Endothelial cell (in vitro differentiated cells): ENCODE results near the gene GIPC1. TPM values are rescaled to one million over a fixed set of nuclear protein-coding genes. Genes with fewer than 3 reads are reported as not detected.

Source experiments
- DNase-seq: peaks from one replicate; pipeline ENCODE4 v3.0.0; 2021; ENCODE audit warnings: low spot score
- H3K27ac Mint-ChIP-seq: one replicate; pipeline ENCODE4 v1.8.0; 2021; ENCODE audit warnings: mixed read lengths, inconsistent platforms; ENCODE audit not compliant: unreplicated experiment
- H3K27me3 Mint-ChIP-seq: one replicate; pipeline ENCODE4 v1.8.0; 2021; ENCODE audit warnings: mild to moderate bottlenecking, moderate library complexity, mixed read lengths, inconsistent platforms; ENCODE audit not compliant: unreplicated experiment
- H3K36me3 Mint-ChIP-seq: one replicate; pipeline ENCODE4 v1.8.0; 2021; ENCODE audit warnings: mild to moderate bottlenecking, low read depth, mixed read lengths, inconsistent platforms; ENCODE audit not compliant: unreplicated experiment
- H3K4me1 Mint-ChIP-seq: one replicate; pipeline ENCODE4 v1.8.0; 2021; ENCODE audit warnings: mild to moderate bottlenecking, mixed read lengths, inconsistent platforms; ENCODE audit not compliant: unreplicated experiment
- H3K4me3 Mint-ChIP-seq: one replicate; pipeline ENCODE4 v1.8.0; 2021; ENCODE audit warnings: mild to moderate bottlenecking, mixed read lengths, inconsistent platforms; ENCODE audit not compliant: unreplicated experiment
- H3K9me3 Mint-ChIP-seq: one replicate; pipeline ENCODE4 v1.8.0; 2021; ENCODE audit warnings: mixed read lengths, inconsistent platforms; ENCODE audit not compliant: unreplicated experiment
- CTCF ChIP-seq: fragments of 200-600 bp; sonication (generic); IDR thresholded peaks from one replicate; pipeline ENCODE4 v1.5.0; 2021; ENCODE audit warnings: antibody characterized with exemption; ENCODE audit not compliant: unreplicated experiment
- total RNA-seq: library from RNA; stranded (reverse); fragmentation: NEBNext Ultra II Directional; extraction: Animal tissue kit (Norgen Biotek cat#: 25700); gene quantifications from one replicate; pipeline ENCODE4 v1.2.1, GENCODE V29; 2021; ENCODE audit not compliant: unreplicated experiment

The GIPC1 gene
- total RNA-seq, 1 donor from 2014 or later: 106 TPM

GRCh38 chr19:14450876-14451275 lies 45.1 kb downstream of the GIPC1 start:
- Mint-ChIP-seq H3K27me3 (peaks cover 6% of the 10 kb centered on the region), H3K9me3 (no peaks in the 10 kb centered on the region), H3K36me3 (peaks cover 43% of the 10 kb centered on the region), H3K27ac (no peak overlapping the region), H3K4me3 (peak overlapping the region; percentile 37), H3K4me1 (no peaks in the 10 kb centered on the region)
- no peak for DNase-seq
- TF ChIP-seq CTCF: no peak

GRCh38 chr19:14450168-14450874 lies 45.6 kb downstream of the GIPC1 start:
- H3K4me3 Mint-ChIP-seq: peak overlapping the region; percentile 73
- DNase-seq: peak; percentile 61
- no peak for TF ChIP-seq CTCF
- no peaks in the 10 kb centered on the region for H3K4me1 Mint-ChIP-seq
- H3K27ac Mint-ChIP-seq: peak overlapping the region; percentile 42
- H3K9me3 Mint-ChIP-seq: no peaks in the 10 kb centered on the region
- H3K36me3 Mint-ChIP-seq: peaks cover 43% of the 10 kb centered on the region
- H3K27me3 Mint-ChIP-seq: peaks cover 6% of the 10 kb centered on the region

- no peaks in the 10 kb centered on the region for H3K4me1 Mint-ChIP-seq
- no peak overlapping the region for H3K27ac Mint-ChIP-seq
- peaks cover 6% of the 10 kb centered on the region for H3K27me3 Mint-ChIP-seq
- peaks cover 47% of the 10 kb centered on the region for H3K36me3 Mint-ChIP-seq
- no peak for TF ChIP-seq CTCF
- peak overlapping the region; percentile 84 for H3K4me3 Mint-ChIP-seq
- no peaks in the 10 kb centered on the region for H3K9me3 Mint-ChIP-seq
- no peak for DNase-seq
Observed at GRCh38 chr19:14449321-14449720, 46.6 kb downstream of the GIPC1 start.

- Mint-ChIP-seq H3K9me3 (no peaks in the 10 kb centered on the region), H3K4me3 (peak overlapping the region; percentile 7), H3K4me1 (no peaks in the 10 kb centered on the region), H3K27me3 (peaks cover 10% of the 10 kb centered on the region), H3K27ac (no peak overlapping the region), H3K36me3 (peaks cover 59% of the 10 kb centered on the region)
- no peak for DNase-seq
- no peak for TF ChIP-seq CTCF
Observed at GRCh38 chr19:14446336-14447036, 49.4 kb downstream of the GIPC1 start.

DNA sequence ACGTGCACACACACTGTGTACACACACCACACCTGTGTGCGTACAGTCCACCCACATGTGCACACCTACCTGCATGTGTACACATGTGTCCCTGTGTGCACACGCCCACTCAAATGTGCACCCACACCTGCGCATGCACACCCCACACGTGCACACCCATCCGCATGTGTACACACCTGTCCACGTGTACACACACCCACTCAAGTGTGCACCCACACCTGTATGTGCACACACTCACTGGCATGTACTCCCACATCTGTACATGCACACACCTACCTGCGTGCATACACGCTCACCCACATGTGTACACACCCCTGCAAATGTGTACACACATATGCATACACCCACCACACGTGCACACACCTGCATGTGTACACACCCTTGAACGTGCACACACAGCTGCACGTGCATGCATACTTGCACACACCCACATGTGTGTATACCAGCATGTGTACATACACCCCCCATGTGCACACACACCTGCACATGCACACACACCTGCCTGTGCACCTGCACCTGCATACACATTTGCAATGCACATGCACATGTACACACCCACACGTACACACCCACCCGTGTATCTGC lies 52.2 kb downstream of the GIPC1 start:
- Mint-ChIP-seq H3K27me3 (peaks cover 12% of the 10 kb centered on the region), H3K27ac (no peak overlapping the region), H3K4me3 (no peak overlapping the region), H3K4me1 (peaks cover 18% of the 10 kb centered on the region), H3K36me3 (peaks cover 40% of the 10 kb centered on the region), H3K9me3 (no peaks in the 10 kb centered on the region)
- no peak for TF ChIP-seq CTCF
- no peak for DNase-seq
